Thymus (tissue), 11 donors: ENCODE data around the gene RALGAPA2. TPM values are rescaled to one million over a fixed set of nuclear protein-coding genes. Genes with fewer than 3 reads are reported as not detected.

ENCODE experiments used
- DNase-seq, 9 donors: peaks; one replicate each; pipeline ENCODE4 v3.0.0-alpha.2; 2013; ENCODE audit warnings: low spot score in 9 of 9, low read depth in 6 of 9, missing footprints in 1 of 9
- H3K27ac ChIP-seq, 2 donors: one replicate each; pipeline ENCODE4 v1.5.1; 2013; ENCODE audit warnings: control low read depth in 1 of 2, low read depth in 1 of 2, low read length in 1 of 2, mild to moderate bottlenecking in 1 of 2, moderate library complexity in 1 of 2
- H3K27me3 ChIP-seq, 2 donors: one replicate each; pipeline ENCODE4 v1.5.1; 2013; ENCODE audit warnings: low read length in 1 of 2; ENCODE audit not compliant: control insufficient read depth in 2 of 2, insufficient read depth in 1 of 2
- H3K36me3 ChIP-seq, 2 donors: one replicate each; pipeline ENCODE4 v1.5.1; 2013; ENCODE audit warnings: low read length in 1 of 2, mild to moderate bottlenecking in 1 of 2, moderate library complexity in 1 of 2; ENCODE audit not compliant: control insufficient read depth in 2 of 2, insufficient read depth in 2 of 2
- H3K4me1 ChIP-seq, 2 donors: one replicate each; pipeline ENCODE4 v1.5.1; 2013; ENCODE audit warnings: low read length in 2 of 2; ENCODE audit not compliant: control insufficient read depth in 2 of 2, insufficient read depth in 2 of 2
- H3K4me3 ChIP-seq, 2 donors: one replicate each; pipeline ENCODE4 v1.5.1; 2013; ENCODE audit warnings: low read length in 2 of 2, control low read depth in 1 of 2, mild to moderate bottlenecking in 1 of 2
- H3K9me3 ChIP-seq, 2 donors: one replicate each; pipeline ENCODE4 v1.5.1; 2013; ENCODE audit warnings: low read length in 1 of 2, mild to moderate bottlenecking in 1 of 2; ENCODE audit not compliant: control insufficient read depth in 2 of 2, insufficient read depth in 1 of 2
- WGBS: extraction: QIAGEN DNeasy Blood & Tissue Kit; methylation state at CpG from one replicate; pipeline ENCODE4 v1.1.7; 2013; 5-methylcytosine and 5-hydroxymethylcytosine counted together
- polyA plus RNA-seq: library from polyadenylated mRNA; stranded (reverse); fragments of 200-250 nt; gene quantifications from one replicate; pipeline ENCODE4 v1.2.3, GENCODE V29; 2013
- total RNA-seq: library from RNA; stranded (reverse); fragments of 120-200 nt; gene quantifications from one replicate; pipeline ENCODE4 v1.2.4, GENCODE V29; 2013
- donor health status: healthy.

The RALGAPA2 gene
- total and polyA plus RNA-seq, 2 donors: 9.0 to 10.3 TPM

GRCh38 chr20:20442466-20442865 lies 270.0 kb downstream of the RALGAPA2 start:
- 62% methylated on average over 2 of the region's 2 CpGs for WGBS
- DNase-seq: no peak
- H3K27ac ChIP-seq: no peak overlapping the region
- H3K9me3 ChIP-seq: no peaks in the 10 kb centered on the region
- peaks cover 0 to 21% of the 10 kb centered on the region in 2 donors for H3K4me1 ChIP-seq
- H3K4me3 ChIP-seq: no peak overlapping the region
- H3K27me3 ChIP-seq: no peaks in the 10 kb centered on the region
- H3K36me3 ChIP-seq: no peaks in the 10 kb centered on the region

DNA sequence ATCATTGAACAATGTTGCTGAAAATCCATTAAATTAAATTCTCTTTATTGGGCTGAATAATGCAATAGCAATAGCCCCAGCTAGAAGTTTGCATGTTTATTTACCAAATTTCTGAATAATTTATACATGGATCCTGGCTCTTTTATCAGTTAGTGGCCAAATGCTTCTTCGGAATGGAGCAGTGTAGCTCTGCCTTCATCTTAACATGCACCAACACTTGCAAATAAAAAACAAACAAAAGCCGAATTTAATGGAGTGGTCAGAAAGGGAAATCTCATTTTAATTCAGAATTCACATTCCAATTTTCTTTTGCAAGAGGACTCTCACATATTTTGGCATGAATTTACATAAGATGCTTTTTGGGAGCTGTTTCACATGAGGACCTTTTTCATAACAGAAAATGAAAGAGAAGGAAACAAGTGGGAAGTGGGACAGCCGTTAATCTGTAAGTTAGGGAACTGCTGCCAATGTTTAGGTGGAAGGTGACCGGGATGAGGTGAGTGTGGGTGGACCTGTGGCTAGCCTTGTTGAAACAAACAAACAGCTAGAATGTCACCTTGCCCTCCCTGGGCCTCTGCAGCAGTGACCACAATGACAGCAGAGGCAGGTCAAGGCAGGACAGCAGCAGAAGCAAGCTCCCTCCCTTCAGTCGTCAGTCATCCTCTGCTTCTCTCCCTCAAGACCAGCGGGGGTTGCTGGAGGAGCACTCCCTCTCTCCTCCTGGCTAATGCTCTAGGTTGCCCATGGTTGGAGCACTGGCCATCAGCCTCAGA lies 271.4 kb downstream of the RALGAPA2 start:
- Histone ChIP-seq H3K4me1 (peaks cover 0 to 11% of the 10 kb centered on the region in 2 donors), H3K9me3 (no peaks in the 10 kb centered on the region), H3K36me3 (peaks cover 0 to 5% of the 10 kb centered on the region in 2 donors), H3K27ac (no peak overlapping the region), H3K4me3 (no peak overlapping the region), H3K27me3 (no peaks in the 10 kb centered on the region)
- 80% methylated on average over 6 of the region's 6 CpGs for WGBS
- DNase-seq: no peak

- no peak overlapping the region for H3K27ac ChIP-seq
- H3K27me3 ChIP-seq: no peaks in the 10 kb centered on the region
- no peaks in the 10 kb centered on the region for H3K9me3 ChIP-seq
- WGBS: 96% methylated on average over 16 of the region's 16 CpGs
- peaks cover 0 to 11% of the 10 kb centered on the region in 2 donors for H3K4me1 ChIP-seq
- no peak overlapping the region for H3K4me3 ChIP-seq
- DNase-seq: no peak
- H3K36me3 ChIP-seq: peaks cover 0 to 5% of the 10 kb centered on the region in 2 donors
Observed at GRCh38 chr20:20440481-20440880, 272.0 kb downstream of the RALGAPA2 start.

- Histone ChIP-seq H3K4me1 (peaks cover 0 to 11% of the 10 kb centered on the region in 2 donors), H3K4me3 (no peak overlapping the region), H3K9me3 (no peaks in the 10 kb centered on the region), H3K27ac (no peak overlapping the region), H3K36me3 (peaks cover 0 to 5% of the 10 kb centered on the region in 2 donors), H3K27me3 (no peaks in the 10 kb centered on the region)
- DNase-seq: no peak
- 97% methylated on average over 5 of the region's 5 CpGs for WGBS
Observed at GRCh38 chr20:20439602-20440190, 272.7 kb downstream of the RALGAPA2 start.

- H3K27ac ChIP-seq: no peak overlapping the region
- H3K36me3 ChIP-seq: peaks cover 0 to 5% of the 10 kb centered on the region in 2 donors
- no peak for DNase-seq
- no peak overlapping the region for H3K4me3 ChIP-seq
- H3K27me3 ChIP-seq: no peaks in the 10 kb centered on the region
- WGBS: 98% methylated on average over 7 of the region's 7 CpGs
- no peaks in the 10 kb centered on the region for H3K9me3 ChIP-seq
- H3K4me1 ChIP-seq: peaks cover 0 to 4% of the 10 kb centered on the region in 2 donors
Observed at GRCh38 chr20:20437314-20437713, 275.1 kb downstream of the RALGAPA2 start.

GRCh38 chr20:20436689-20437088 lies 275.8 kb downstream of the RALGAPA2 start:
- H3K4me3 ChIP-seq: no peak overlapping the region
- DNase-seq: no peak
- H3K4me1 ChIP-seq: peaks cover 0 to 4% of the 10 kb centered on the region in 2 donors
- H3K27ac ChIP-seq: no peak overlapping the region
- no peaks in the 10 kb centered on the region for H3K27me3 ChIP-seq
- peaks cover 0 to 5% of the 10 kb centered on the region in 2 donors for H3K36me3 ChIP-seq
- 97% methylated on average over 16 of the region's 16 CpGs for WGBS
- H3K9me3 ChIP-seq: no peaks in the 10 kb centered on the region

DNA sequence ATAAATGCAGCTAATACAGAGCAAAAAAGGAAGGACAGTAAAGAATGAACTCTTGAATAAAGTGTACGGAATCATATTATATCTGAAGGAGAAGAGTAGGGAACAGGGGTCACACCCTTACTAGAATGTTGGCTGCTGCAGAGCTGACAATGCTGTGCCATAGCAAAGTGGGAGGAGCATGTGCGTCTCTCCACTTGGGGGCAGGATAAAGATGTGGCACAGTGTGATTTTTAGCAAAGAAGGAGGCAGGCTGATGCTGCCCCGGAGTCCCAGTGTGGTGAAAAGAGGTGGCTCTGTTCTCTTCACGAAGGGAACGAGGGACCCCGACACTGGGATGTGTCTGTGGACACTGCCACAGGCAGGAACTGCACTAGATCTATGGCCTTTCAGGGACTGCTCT lies 277.0 kb downstream of the RALGAPA2 start:
- Histone ChIP-seq H3K27ac (no peak overlapping the region), H3K4me3 (no peak overlapping the region), H3K36me3 (peaks cover 0 to 5% of the 10 kb centered on the region in 2 donors), H3K27me3 (no peaks in the 10 kb centered on the region), H3K4me1 (no peaks in the 10 kb centered on the region), H3K9me3 (no peaks in the 10 kb centered on the region)
- WGBS: 93% methylated on average over 6 of the region's 6 CpGs
- DNase-seq: peak in 1 of 9 donors; percentile 21

DNA sequence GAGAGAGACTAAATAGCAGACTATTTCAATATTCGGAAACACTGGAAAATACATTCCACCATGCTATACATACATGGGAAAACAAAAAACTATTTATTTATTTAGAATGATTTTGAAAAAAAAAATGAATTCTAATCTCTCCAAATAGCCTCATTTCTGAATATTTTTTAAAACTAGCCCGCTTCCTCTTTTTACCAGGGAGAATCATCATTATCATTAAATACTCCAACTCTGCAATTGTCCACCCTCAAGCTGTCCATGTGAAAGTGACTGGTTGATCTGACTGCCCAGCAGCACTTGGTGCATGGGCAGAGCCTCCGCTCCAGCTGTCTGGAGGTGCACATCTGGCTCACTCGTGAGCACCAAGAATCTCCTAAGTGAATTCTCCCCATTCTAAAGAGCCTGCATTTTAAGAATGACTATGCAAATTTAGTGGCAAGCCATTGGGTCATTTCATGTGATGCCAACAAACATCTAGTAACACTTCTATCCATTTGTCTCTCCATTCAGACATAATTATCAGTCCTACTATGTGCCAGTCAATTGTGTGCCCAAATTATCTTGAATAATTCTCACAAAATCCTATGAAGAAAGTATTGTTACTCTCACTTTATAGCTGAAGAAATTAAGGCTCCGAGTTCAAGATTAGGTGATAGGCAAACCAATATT lies 279.7 kb downstream of the RALGAPA2 start:
- H3K9me3 ChIP-seq: no peaks in the 10 kb centered on the region
- peaks cover 0 to 5% of the 10 kb centered on the region in 2 donors for H3K36me3 ChIP-seq
- 99% methylated on average over 5 of the region's 5 CpGs for WGBS
- H3K4me1 ChIP-seq: no peaks in the 10 kb centered on the region
- no peak overlapping the region for H3K27ac ChIP-seq
- no peak overlapping the region for H3K4me3 ChIP-seq
- DNase-seq: no peak
- no peaks in the 10 kb centered on the region for H3K27me3 ChIP-seq

GRCh38 chr20:20430066-20430465 lies 282.4 kb downstream of the RALGAPA2 start:
- H3K4me1 ChIP-seq: peaks cover 0 to 12% of the 10 kb centered on the region in 2 donors
- H3K27me3 ChIP-seq: no peaks in the 10 kb centered on the region
- H3K27ac ChIP-seq: no peak overlapping the region
- 90% methylated on average over 3 of the region's 3 CpGs for WGBS
- H3K4me3 ChIP-seq: no peak overlapping the region
- no peak for DNase-seq
- H3K36me3 ChIP-seq: no peaks in the 10 kb centered on the region
- H3K9me3 ChIP-seq: no peaks in the 10 kb centered on the region
